ENCODE measurements around the gene SLC6A11.

The SLC6A11 gene

GRCh38 chr3:10981031-10981430 lies 165.0 kb downstream of the SLC6A11 start:
- DNase-seq (ENCODE audit: low read depth in 2 of 2) = no peak

- no peak for DNase-seq (ENCODE audit: low read depth in 2 of 2)
Measured at GRCh38 chr3:10981961-10982360, 165.9 kb downstream of the SLC6A11 start.

- no peak for DNase-seq (ENCODE audit: low read depth in 2 of 2)
Measured at GRCh38 chr3:10982782-10983181, 166.8 kb downstream of the SLC6A11 start.

GRCh38 chr3:10983219-10983916 lies 167.3 kb downstream of the SLC6A11 start:
- DNase-seq (ENCODE audit: low read depth in 2 of 2) = no peak

- DNase-seq (ENCODE audit: low read depth in 2 of 2) = no peak
Measured at GRCh38 chr3:10984371-10984896, 168.4 kb downstream of the SLC6A11 start.

- no peak for DNase-seq (ENCODE audit: low read depth in 2 of 2)
Measured at GRCh38 chr3:10985181-10985580, 169.2 kb downstream of the SLC6A11 start.

- no peak for DNase-seq (ENCODE audit: low read depth in 2 of 2)
Measured at GRCh38 chr3:10986592-10986991, 170.6 kb downstream of the SLC6A11 start.

GRCh38 chr3:10988001-10988665 lies 172.1 kb downstream of the SLC6A11 start:
- no peak for DNase-seq (ENCODE audit: low read depth in 2 of 2)

- no peak for DNase-seq (ENCODE audit: low read depth in 2 of 2)
Measured at GRCh38 chr3:10988991-10989484, 173.0 kb downstream of the SLC6A11 start.

All from stimulated activated CD4-positive, alpha-beta T cell treated with anti-CD3 and anti-CD28 coated beads, Interleukin-1b, Interleukin-23, amount 100 ng/mL, for 1 hour (primary cell).